ENCODE data around the gene GBGT1. TPM values are rescaled to one million over a fixed set of nuclear protein-coding genes. Genes with fewer than 3 reads are reported as not detected.

Gene GBGT1
- total RNA-seq, 2 experiments from 2014 or later, result 3.6 to 4.1 TPM

- Mint-ChIP-seq H3K27ac (no peak overlapping the region), H3K27me3 (peaks cover 28% of the 10 kb centered on the region), H3K36me3 (ENCODE audit: low read depth) (no peaks in the 10 kb centered on the region), H3K9me3 (no peaks in the 10 kb centered on the region), H3K4me3 (no peak overlapping the region), H3K4me1 (ENCODE audit: low read depth) (peaks cover 16% of the 10 kb centered on the region)
- ATAC-seq (no peak), DNase-seq (no peak)
- POLR2A ChIA-PET, result no interaction called here
- TF ChIP-seq CTCF (IDR thresholded peaks at IDR 0.05), result no peak
- CTCF ChIA-PET, result interaction anchor here (0.7 to 4.4 kb wide), 22 partner anchors 9 to 302 kb away, joined by 3 to 33 read pairs (median 5); no protein-coding TSS in a partner anchor
- intact Hi-C loops (cut with micrococcal nuclease), result loop anchor here (5.0 to 10.0 kb wide), 3 partner anchors 141 to 298 kb away; no protein-coding TSS in a partner anchor
Observed at GRCh38 chr9:133186736-133187135, 23.0 kb upstream of the GBGT1 start.

GRCh38 chr9:133184971-133185370 lies 21.3 kb upstream of the GBGT1 start:
- POLR2A ChIA-PET, result no interaction called here
- DNase-seq (peak; percentile 77), ATAC-seq (peak; percentile 55)
- intact Hi-C loops (cut with micrococcal nuclease), result loop anchor here (5.0 to 10.0 kb wide), 3 partner anchors 142 to 300 kb away; no protein-coding TSS in a partner anchor
- Mint-ChIP-seq H3K27me3 (peaks cover 30% of the 10 kb centered on the region), H3K4me1 (ENCODE audit: low read depth) (peaks cover 16% of the 10 kb centered on the region), H3K9me3 (no peaks in the 10 kb centered on the region), H3K4me3 (peak overlapping the region; percentile 31), H3K36me3 (ENCODE audit: low read depth) (no peaks in the 10 kb centered on the region), H3K27ac (no peak overlapping the region)
- CTCF ChIA-PET, result interaction anchor here (1.2 to 4.4 kb wide), 13 partner anchors 8 to 301 kb away, joined by 3 to 33 read pairs (median 5); no protein-coding TSS in a partner anchor
- TF ChIP-seq CTCF (IDR thresholded peaks at IDR 0.05), result peak; percentile 60

- peaks cover 16% of the 10 kb centered on the region for H3K4me1 Mint-ChIP-seq (ENCODE audit: low read depth)
- ATAC-seq, result no peak
- POLR2A ChIA-PET, result no interaction called here
Observed at GRCh38 chr9:133182151-133182550, 18.4 kb upstream of the GBGT1 start.

GRCh38 chr9:133181561-133181960 lies 17.8 kb upstream of the GBGT1 start:
- no peak for ATAC-seq
- POLR2A ChIA-PET, result no interaction called here
- Mint-ChIP-seq H3K36me3 (ENCODE audit: low read depth) (no peaks in the 10 kb centered on the region), H3K4me3 (no peak overlapping the region), H3K4me1 (ENCODE audit: low read depth) (peaks cover 16% of the 10 kb centered on the region), H3K27me3 (peaks cover 16% of the 10 kb centered on the region), H3K9me3 (no peaks in the 10 kb centered on the region), H3K27ac (no peak overlapping the region)
- intact Hi-C loops (cut with micrococcal nuclease), result loop anchor here (10.0 kb wide), 2 partner anchors 223 to 303 kb away; no protein-coding TSS in a partner anchor
- CTCF ChIA-PET, result interaction anchor here (0.7 to 2.1 kb wide), 17 partner anchors 8 to 305 kb away, joined by 3 to 13 read pairs (median 4); partner anchors contain the start of gene GBGT1
- DNase-seq, result no peak
- no peak for TF ChIP-seq CTCF (IDR thresholded peaks at IDR 0.05)

More at GRCh38 chr9:133182151-133182550, 18.4 kb upstream of the GBGT1 start:
- no peak overlapping the region for H3K4me3 Mint-ChIP-seq
- CTCF ChIA-PET, result interaction anchor here (0.7 to 2.1 kb wide), 9 partner anchors 12 to 189 kb away, joined by 3 to 13 read pairs (median 4); partner anchors contain the start of gene GBGT1
- H3K36me3 Mint-ChIP-seq (ENCODE audit: low read depth), result no peaks in the 10 kb centered on the region
- no peaks in the 10 kb centered on the region for H3K9me3 Mint-ChIP-seq
- intact Hi-C loops (cut with micrococcal nuclease), result loop anchor here (10.0 kb wide), 2 partner anchors 223 to 303 kb away; no protein-coding TSS in a partner anchor
- no peak for TF ChIP-seq CTCF (IDR thresholded peaks at IDR 0.05)
- H3K27ac Mint-ChIP-seq, result no peak overlapping the region
- no peak for DNase-seq
- peaks cover 21% of the 10 kb centered on the region for H3K27me3 Mint-ChIP-seq

GRCh38 chr9:133180953-133181352 lies 17.2 kb upstream of the GBGT1 start:
- Mint-ChIP-seq H3K4me3 (no peak overlapping the region), H3K9me3 (no peaks in the 10 kb centered on the region), H3K27me3 (peaks cover 16% of the 10 kb centered on the region), H3K36me3 (ENCODE audit: low read depth) (no peaks in the 10 kb centered on the region), H3K4me1 (ENCODE audit: low read depth) (peaks cover 13% of the 10 kb centered on the region), H3K27ac (no peak overlapping the region)
- ChIA-PET POLR2A (no interaction called here), CTCF (interaction anchor here (0.7 to 2.1 kb wide), 19 partner anchors 8 to 305 kb away, joined by 3 to 13 read pairs (median 4); partner anchors contain the start of gene GBGT1)
- no peak for ATAC-seq
- intact Hi-C loops (cut with micrococcal nuclease), result loop anchor here (10.0 kb wide), 2 partner anchors 224 to 304 kb away; no protein-coding TSS in a partner anchor
- TF ChIP-seq CTCF (IDR thresholded peaks at IDR 0.05), result no peak
- DNase-seq, result no peak

All from activated CD8-positive, alpha-beta T cell treated with anti-CD3 and anti-CD28 coated beads for 36 hours (primary cell).